Cardiac septum (tissue), 1 donor: ENCODE measurements around the gene TRAF6. TPM values are rescaled to one million over a fixed set of nuclear protein-coding genes. Genes with fewer than 3 reads are reported as not detected.
"Not testable (repeated sequence)": the region's sequence is repeated elsewhere in the genome, so short reads cannot be mapped to it uniquely, and the experiment has no call there.

ENCODE experiments used
- DNase-seq: peaks from one replicate; pipeline ENCODE4 v3.0.0-alpha.2; 2020; ENCODE audit warnings: low spot score
- intact Hi-C: fragments of 100-400 bp; cut with DNase I; formaldehyde crosslinking; loops from one replicate; pipeline ENCODE4 v1.14.0; 2022
- long read RNA-seq: library from polyadenylated mRNA; unstranded; transcript quantifications from one replicate; pipeline ENCODE4 v2.0.0, GENCODE V29; 2021
- total RNA-seq: library from RNA; stranded (reverse); fragmentation: NEBNext Ultra II Directional; extraction: Animal tissue kit (Norgen Biotek cat#: 25700); gene quantifications from one replicate; pipeline ENCODE4 v1.2.1, GENCODE V29; 2021
- donor health status: DM: no; HTN: no; CAD: no.

Gene TRAF6
- 17.8 TPM for total RNA-seq
- long read RNA-seq, full-length matches to known transcripts: 10 of 17 reads
- long read RNA-seq, partial matches to known transcripts: 2 of 17 reads
- long read RNA-seq, other reads (novel, unspliced or antisense): 5 of 17 reads

- DNase-seq: peak; percentile 96
- intact Hi-C loops: loop anchor here (1.0 kb wide), 1 partner anchor 10 kb away; no protein-coding TSS in a partner anchor
Observed at GRCh38 chr11:36509694-36510593, at the start of gene TRAF6. Gene TRAF6, minus strand, starts transcription at chr11:36510272. Its CDS starts 8,757 bp downstream, at chr11:36501515.

- intact Hi-C loops: no loop called here
- no peak for DNase-seq
Observed at GRCh38 chr11:36558571-36559413, 48.7 kb upstream of the TRAF6 start.

- intact Hi-C loops: no loop called here
- no peak for DNase-seq
Observed at GRCh38 chr11:36557991-36558390, 47.9 kb upstream of the TRAF6 start.

GRCh38 chr11:36557390-36557789 lies 47.3 kb upstream of the TRAF6 start:
- intact Hi-C loops, DNase-seq: not testable (repeated sequence)

- DNase-seq: no peak
- intact Hi-C loops: no loop called here
Observed at GRCh38 chr11:36550385-36551115, 40.5 kb upstream of the TRAF6 start.

- intact Hi-C loops: no loop called here
- no peak for DNase-seq
Observed at GRCh38 chr11:36540998-36541397, 30.9 kb upstream of the TRAF6 start.

- no peak for DNase-seq
- intact Hi-C loops: no loop called here
Observed at GRCh38 chr11:36534276-36534840, 24.3 kb upstream of the TRAF6 start.

GRCh38 chr11:36532941-36533601 lies 23.0 kb upstream of the TRAF6 start:
- intact Hi-C loops: no loop called here
- no peak for DNase-seq

- intact Hi-C loops: no loop called here
- DNase-seq: no peak
Observed at GRCh38 chr11:36530840-36531239, 20.8 kb upstream of the TRAF6 start.

- intact Hi-C loops: no loop called here
- no peak for DNase-seq
Observed at GRCh38 chr11:36513965-36514364, 3.9 kb upstream of the TRAF6 start.

- intact Hi-C loops: no loop called here
- no peak for DNase-seq
Observed at GRCh38 chr11:36512016-36512415, 1.9 kb upstream of the TRAF6 start.

GRCh38 chr11:36511062-36511461 lies 990 bp upstream of the TRAF6 start:
- DNase-seq, intact Hi-C loops: not testable (repeated sequence)

- DNase-seq: no peak
- intact Hi-C loops: no loop called here
Observed at GRCh38 chr11:36510594-36510942, 496 bp upstream of the TRAF6 start.

- no peak for DNase-seq
- intact Hi-C loops: loop anchor here (1.0 kb wide), 1 partner anchor 9 kb away; no protein-coding TSS in a partner anchor
Observed at GRCh38 chr11:36509201-36509639, 852 bp downstream of the TRAF6 start.

GRCh38 chr11:36508743-36509142 lies 1.3 kb downstream of the TRAF6 start:
- DNase-seq: no peak
- intact Hi-C loops: loop anchor here (1.0 kb wide), 1 partner anchor 8 kb away; no protein-coding TSS in a partner anchor

- intact Hi-C loops: no loop called here
Observed at GRCh38 chr11:36507824-36508489, 2.1 kb downstream of the TRAF6 start.

GRCh38 chr11:36501236-36501635 lies 8.8 kb downstream of the TRAF6 start:
- intact Hi-C loops: no loop called here
- no peak for DNase-seq

More at GRCh38 chr11:36507824-36508489, 2.1 kb downstream of the TRAF6 start:
- DNase-seq: no peak

- intact Hi-C loops: loop anchor here (1.0 kb wide), 1 partner anchor 9 kb away; no protein-coding TSS in a partner anchor
- no peak for DNase-seq
Observed at GRCh38 chr11:36500315-36500721, 9.8 kb downstream of the TRAF6 start.
